ACC112 (cell line): ENCODE results near the gene ARID1B.

Experiments used
- H2AFZ ChIP-seq: fragments of 200-600 bp; sonication (generic); one replicate; pipeline ENCODE4 v1.6.0; 2017; ENCODE audit warnings: antibody characterized with exemption, low read length; ENCODE audit not compliant: unreplicated experiment
- H3K27ac ChIP-seq: fragments of 200-600 bp; sonication (generic); 2 replicates; pipeline ENCODE4 v1.5.1; 2014; ENCODE audit warnings: low read depth, mild to moderate bottlenecking, antibody characterized with exemption, low read length, moderate library complexity
- H3K27me3 ChIP-seq: fragments of 200-600 bp; sonication (generic); 2 replicates; pipeline ENCODE4 v1.6.1; 2014; ENCODE audit warnings: mild to moderate bottlenecking, antibody characterized with exemption, low read length, moderate library complexity, mixed read lengths; ENCODE audit not compliant: insufficient read depth
- H3K36me3 ChIP-seq: fragments of 200-600 bp; sonication (generic); 2 replicates; pipeline ENCODE4 v1.6.1; 2016; ENCODE audit warnings: mild to moderate bottlenecking, antibody characterized with exemption, low read length, moderate library complexity, mixed read lengths; ENCODE audit not compliant: insufficient read depth
- H3K4me1 ChIP-seq: fragments of 200-600 bp; sonication (generic); one replicate; pipeline ENCODE4 v1.6.1; 2016; ENCODE audit warnings: low read length, mixed read lengths; ENCODE audit not compliant: insufficient read depth, unreplicated experiment, control insufficient read depth
- H3K4me3 ChIP-seq: fragments of 200-600 bp; sonication (generic); 2 replicates; pipeline ENCODE4 v1.5.1; 2014; ENCODE audit warnings: mild to moderate bottlenecking, low read depth, low read length
- H3K79me2 ChIP-seq: fragments of 200-600 bp; sonication (generic); one replicate; pipeline ENCODE4 v1.6.0; 2016; ENCODE audit warnings: low read length; ENCODE audit not compliant: control insufficient read depth, unreplicated experiment, insufficient read depth

ARID1B gene

DNA sequence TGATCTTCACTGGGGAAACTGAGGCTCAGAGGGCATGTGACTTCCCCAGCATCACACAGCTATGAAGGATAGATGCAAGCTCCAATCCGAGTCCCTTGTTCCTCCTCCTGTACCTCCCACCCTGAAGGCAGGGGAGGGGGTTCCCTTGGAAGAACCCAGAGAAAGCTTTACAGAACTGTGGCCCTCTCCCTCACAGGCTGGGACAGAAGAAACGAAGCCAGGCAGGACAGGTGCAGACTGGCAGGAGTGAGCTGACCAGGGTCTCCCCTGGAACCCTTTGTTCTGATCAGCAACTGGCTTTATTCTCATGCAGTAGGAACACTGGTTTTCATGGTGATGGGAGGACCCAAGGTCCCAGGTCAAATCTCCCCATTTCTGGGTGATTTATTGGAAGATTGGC lies 456.0 kb downstream of the ARID1B start:
- peaks cover 26% of the 10 kb centered on the region for H3K27me3 ChIP-seq

DNA sequence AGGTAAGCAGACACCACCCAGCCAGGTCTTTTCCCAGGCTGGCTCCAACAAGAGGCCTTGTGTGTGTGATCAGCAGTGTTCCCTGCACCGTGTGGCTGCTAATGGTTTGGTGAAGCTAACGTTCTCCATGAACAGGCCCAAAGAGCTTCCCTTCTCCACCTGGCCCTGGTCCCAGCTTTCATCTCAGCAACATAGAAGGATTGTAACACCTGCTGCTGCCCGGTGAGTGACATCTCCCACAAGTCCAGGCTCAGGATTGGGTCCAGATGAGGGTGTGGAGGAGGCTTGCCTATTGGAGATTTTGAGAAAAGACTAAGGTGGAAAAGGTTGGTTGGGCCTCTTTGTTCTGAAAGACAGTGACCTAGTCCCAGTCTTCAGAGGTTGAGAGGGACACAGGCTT lies 456.5 kb downstream of the ARID1B start:
- Histone ChIP-seq H3K36me3 (no peaks in the 10 kb centered on the region), H3K27ac (no peak overlapping the region), H3K4me3 (no peak overlapping the region), H3K4me1 (no peaks in the 10 kb centered on the region), H2AFZ (no peak overlapping the region), H3K27me3 (peaks cover 26% of the 10 kb centered on the region), H3K79me2 (no peaks in the 10 kb centered on the region)

More for the DNA sequence above, 456.0 kb downstream of the ARID1B start:
- H3K27ac ChIP-seq: no peak overlapping the region
- no peaks in the 10 kb centered on the region for H3K79me2 ChIP-seq
- H3K4me3 ChIP-seq: no peak overlapping the region
- no peaks in the 10 kb centered on the region for H3K4me1 ChIP-seq
- no peak overlapping the region for H2AFZ ChIP-seq
- H3K36me3 ChIP-seq: no peaks in the 10 kb centered on the region

DNA sequence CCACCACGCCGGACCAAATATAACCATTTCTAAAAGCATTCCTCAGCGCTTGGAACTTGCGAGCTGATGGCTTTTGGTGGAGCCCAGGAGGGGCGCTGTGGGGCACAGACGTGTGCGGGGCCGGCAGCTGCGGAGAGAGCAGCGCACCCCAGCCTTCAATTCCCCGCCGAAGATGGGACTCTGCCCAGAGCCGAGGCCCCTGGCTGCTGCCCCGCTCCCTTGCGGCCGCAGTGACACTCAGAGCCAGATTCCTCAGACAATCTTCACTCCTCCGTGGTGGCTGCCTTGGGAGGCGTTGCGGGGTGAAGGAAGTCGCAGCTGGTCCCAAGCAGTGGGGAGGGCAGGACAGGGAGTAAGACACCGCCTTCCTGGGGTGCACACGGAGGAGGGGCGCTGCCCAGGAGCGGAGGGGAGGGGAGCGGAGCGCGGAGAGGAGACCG lies 458.4 kb downstream of the ARID1B start:
- H3K27ac ChIP-seq: no peak overlapping the region
- H3K79me2 ChIP-seq: no peaks in the 10 kb centered on the region
- H3K27me3 ChIP-seq: peaks cover 26% of the 10 kb centered on the region
- peak overlapping the region; percentile 61 for H2AFZ ChIP-seq
- peaks cover 6% of the 10 kb centered on the region for H3K4me1 ChIP-seq
- peak overlapping the region; percentile 73 for H3K4me3 ChIP-seq
- no peaks in the 10 kb centered on the region for H3K36me3 ChIP-seq

DNA sequence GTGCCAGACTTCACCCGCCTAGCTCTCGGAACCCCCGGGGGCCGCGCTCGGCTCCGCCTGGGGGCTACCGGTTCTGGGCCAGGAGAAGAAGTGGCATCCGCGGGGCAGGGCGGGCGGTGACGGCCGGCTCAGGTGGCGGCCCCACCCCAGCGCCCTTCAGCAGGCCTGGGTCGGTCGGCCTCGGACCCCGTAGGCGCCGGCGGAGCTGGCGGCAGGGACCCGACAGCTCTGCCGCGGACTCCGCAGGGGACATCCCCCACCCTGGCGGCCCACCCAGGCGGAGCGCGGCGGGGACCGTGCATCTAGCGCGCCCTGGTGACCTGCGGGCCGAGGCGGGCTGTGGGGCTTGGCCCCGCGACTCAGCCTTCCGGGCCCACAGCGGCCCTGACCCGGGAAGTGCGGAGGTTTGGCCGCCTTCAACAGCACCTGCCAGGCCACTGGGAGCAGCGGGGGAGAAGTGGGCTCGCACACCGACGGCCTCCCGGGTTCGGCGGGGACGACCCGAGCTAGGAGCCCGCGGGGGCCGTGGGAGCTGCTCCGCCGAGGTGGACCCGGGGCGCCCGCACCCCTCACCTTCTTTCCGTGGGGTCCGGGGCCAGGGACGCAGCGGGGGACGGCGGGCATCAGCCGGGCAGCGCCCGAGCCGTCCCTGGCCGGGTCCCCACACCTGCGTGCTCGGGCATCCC lies 459.0 kb downstream of the ARID1B start:
- no peaks in the 10 kb centered on the region for H3K36me3 ChIP-seq
- peaks cover 26% of the 10 kb centered on the region for H3K27me3 ChIP-seq
- H2AFZ ChIP-seq: peak overlapping the region; percentile 61
- H3K4me1 ChIP-seq: peaks cover 6% of the 10 kb centered on the region
- no peaks in the 10 kb centered on the region for H3K79me2 ChIP-seq
- H3K4me3 ChIP-seq: peak overlapping the region; percentile 73
- no peak overlapping the region for H3K27ac ChIP-seq

DNA sequence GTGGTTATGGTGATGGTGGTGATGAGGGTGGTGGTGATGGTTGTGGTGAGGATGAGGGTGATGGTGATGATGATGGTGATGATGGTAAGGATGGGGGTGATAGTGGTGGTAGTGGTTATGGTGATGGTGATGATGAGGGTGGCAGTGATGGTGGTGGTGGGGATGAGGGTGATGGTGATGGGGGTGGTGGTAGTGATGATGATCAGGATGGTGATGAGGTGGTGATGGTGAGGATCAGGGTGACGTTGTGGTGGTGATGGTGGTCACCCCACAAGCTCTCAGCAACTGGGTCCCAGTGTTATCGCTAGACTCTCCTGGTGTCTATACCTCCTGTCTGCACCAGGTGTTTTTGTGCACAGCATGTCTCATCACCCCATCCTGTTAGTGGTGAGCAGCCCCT lies 461.2 kb downstream of the ARID1B start:
- Histone ChIP-seq H3K4me3 (no peak overlapping the region), H3K79me2 (no peaks in the 10 kb centered on the region), H3K27ac (no peak overlapping the region), H2AFZ (no peak overlapping the region), H3K27me3 (peaks cover 26% of the 10 kb centered on the region), H3K4me1 (peaks cover 6% of the 10 kb centered on the region), H3K36me3 (no peaks in the 10 kb centered on the region)

DNA sequence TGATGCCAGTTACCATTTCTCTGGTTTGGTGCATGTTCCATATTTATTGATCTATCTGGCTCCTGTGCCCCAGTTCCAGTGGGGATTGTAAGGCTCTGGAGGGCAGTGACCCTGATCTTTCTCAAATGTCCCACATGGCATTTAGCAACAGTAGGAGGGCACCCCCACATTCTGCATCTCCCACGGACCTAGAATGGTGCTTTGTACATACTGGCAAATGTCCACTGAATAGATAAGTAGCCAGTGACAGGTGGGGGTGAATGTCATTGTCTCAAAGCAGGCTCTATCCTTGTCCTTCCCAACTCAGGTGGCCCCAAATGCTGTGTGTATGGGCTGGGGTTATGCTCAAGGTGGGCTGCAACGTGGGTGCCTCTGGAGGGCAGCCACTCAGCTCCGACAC lies 462.0 kb downstream of the ARID1B start:
- H3K27ac ChIP-seq: no peak overlapping the region
- H3K36me3 ChIP-seq: no peaks in the 10 kb centered on the region
- H3K4me1 ChIP-seq: peaks cover 7% of the 10 kb centered on the region
- no peak overlapping the region for H3K4me3 ChIP-seq
- H3K79me2 ChIP-seq: no peaks in the 10 kb centered on the region
- H3K27me3 ChIP-seq: peaks cover 26% of the 10 kb centered on the region
- no peak overlapping the region for H2AFZ ChIP-seq

DNA sequence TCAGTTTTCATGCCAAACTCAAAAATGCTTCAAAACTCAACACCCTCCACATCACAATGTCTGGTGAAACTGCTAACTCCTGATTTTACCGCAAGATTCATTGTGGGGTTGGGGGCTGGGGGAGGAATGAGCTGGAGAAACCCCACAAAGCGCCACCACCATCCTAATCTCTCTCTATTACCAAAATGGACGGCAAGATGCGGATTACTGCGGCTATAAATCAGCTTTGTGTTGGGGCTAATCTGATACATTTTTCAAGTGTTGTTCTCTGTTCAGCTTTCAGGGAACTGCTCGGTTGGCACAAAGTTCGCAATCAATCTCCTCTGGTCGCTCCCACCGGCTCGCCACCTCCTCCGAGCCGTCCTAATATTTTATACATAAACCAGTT lies 462.5 kb downstream of the ARID1B start:
- H3K4me3 ChIP-seq: peak overlapping the region; percentile 72; the same call in 1 of the 2 replicates
- no peaks in the 10 kb centered on the region for H3K36me3 ChIP-seq
- peak overlapping the region; percentile 73 for H2AFZ ChIP-seq
- no peaks in the 10 kb centered on the region for H3K79me2 ChIP-seq
- H3K4me1 ChIP-seq: peaks cover 12% of the 10 kb centered on the region
- peaks cover 22% of the 10 kb centered on the region for H3K27me3 ChIP-seq
- H3K27ac ChIP-seq: no peak overlapping the region

DNA sequence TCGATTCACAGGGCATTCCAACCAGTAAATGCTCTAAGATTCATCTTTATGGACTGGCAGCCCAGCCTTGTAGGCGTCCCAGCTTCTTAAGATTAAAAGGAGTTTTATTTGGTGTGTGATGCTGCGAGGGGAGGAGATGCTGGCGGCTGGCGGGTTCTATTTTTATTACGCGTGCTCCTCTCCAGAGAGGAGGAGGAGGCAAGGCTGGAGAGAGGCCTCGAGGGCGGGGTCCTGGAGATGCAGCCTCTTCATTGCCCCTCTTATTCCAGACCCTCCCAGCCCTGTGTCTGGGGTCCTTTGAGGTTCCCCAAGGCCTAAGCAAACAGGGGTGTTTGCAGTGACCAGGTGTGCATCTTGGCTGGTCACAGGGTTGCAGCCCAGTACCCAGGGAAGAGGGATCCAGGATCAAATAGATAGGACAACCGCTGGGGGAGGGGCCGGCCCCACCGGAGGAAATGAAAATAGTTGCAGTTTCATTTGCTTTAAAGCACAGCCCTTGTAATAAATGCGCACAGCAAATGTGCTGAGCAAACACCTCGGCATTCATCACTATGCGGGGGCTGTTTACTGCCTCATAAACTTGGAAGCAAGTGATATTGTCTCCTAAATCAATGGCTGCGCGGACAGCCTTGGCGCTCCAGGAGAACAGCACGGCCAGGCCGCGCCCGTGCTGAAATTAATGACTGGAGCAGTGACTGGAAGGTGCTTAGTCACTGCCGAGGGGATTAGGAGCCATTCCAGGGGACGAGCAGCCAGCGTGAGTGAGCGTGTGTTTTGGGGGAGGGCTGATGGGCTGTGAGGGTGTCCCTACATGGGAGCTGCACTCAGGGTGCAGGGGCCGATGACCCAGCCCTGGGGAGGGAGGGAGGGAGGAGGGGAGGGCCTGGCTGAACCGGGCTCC lies 463.1 kb downstream of the ARID1B start:
- Histone ChIP-seq H3K36me3 (no peaks in the 10 kb centered on the region), H3K79me2 (no peaks in the 10 kb centered on the region), H2AFZ (peak overlapping the region; percentile 73), H3K27me3 (peaks cover 17% of the 10 kb centered on the region), H3K27ac (no peak overlapping the region), H3K4me1 (peaks cover 17% of the 10 kb centered on the region), H3K4me3 (peak overlapping the region; percentile 72)

DNA sequence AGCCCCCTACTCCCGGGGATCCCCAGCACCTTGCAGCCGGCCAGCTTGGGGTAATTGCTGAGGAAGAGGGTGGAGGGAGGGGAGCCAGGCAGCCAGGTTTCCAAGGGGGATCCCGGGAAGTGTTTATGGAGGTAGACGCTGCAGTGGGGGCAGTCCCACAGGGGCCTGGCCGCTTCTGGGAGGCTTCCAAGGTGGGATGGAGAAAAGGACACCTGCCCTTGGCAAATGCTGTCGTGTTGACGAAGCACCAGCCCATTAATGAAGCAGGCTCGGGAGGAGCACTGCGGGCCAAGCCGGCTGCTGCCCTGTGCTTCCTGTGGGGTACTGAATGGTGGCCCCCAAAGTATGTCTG lies 463.8 kb downstream of the ARID1B start:
- H3K27me3 ChIP-seq: peaks cover 14% of the 10 kb centered on the region
- H3K27ac ChIP-seq: no peak overlapping the region
- H3K36me3 ChIP-seq: no peaks in the 10 kb centered on the region
- H3K4me1 ChIP-seq: peaks cover 20% of the 10 kb centered on the region
- H2AFZ ChIP-seq: peak overlapping the region; percentile 73
- H3K79me2 ChIP-seq: no peaks in the 10 kb centered on the region
- no peak overlapping the region for H3K4me3 ChIP-seq

DNA sequence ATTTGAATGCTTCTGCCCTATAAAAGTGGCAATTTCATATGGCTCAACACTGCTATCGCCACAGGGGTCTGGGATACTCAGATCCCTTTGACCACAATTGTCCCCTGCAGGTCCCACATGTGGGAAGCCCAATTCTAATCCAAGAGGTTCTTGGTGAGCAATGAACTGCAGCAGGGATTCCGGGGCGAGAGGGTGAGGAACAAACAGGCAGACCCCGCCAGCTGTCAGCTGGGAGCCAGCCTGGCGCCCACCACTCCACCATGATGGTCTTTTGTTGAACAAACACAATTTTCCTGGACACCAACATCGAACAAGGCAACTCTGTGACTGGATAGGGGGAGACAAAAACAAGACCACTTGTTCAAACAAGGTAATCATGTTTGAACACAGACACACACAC lies 465.6 kb downstream of the ARID1B start:
- no peak overlapping the region for H3K27ac ChIP-seq
- no peaks in the 10 kb centered on the region for H3K27me3 ChIP-seq
- no peak overlapping the region for H2AFZ ChIP-seq
- no peak overlapping the region for H3K4me3 ChIP-seq
- H3K36me3 ChIP-seq: no peaks in the 10 kb centered on the region
- H3K4me1 ChIP-seq: peaks cover 25% of the 10 kb centered on the region
- H3K79me2 ChIP-seq: no peaks in the 10 kb centered on the region

DNA sequence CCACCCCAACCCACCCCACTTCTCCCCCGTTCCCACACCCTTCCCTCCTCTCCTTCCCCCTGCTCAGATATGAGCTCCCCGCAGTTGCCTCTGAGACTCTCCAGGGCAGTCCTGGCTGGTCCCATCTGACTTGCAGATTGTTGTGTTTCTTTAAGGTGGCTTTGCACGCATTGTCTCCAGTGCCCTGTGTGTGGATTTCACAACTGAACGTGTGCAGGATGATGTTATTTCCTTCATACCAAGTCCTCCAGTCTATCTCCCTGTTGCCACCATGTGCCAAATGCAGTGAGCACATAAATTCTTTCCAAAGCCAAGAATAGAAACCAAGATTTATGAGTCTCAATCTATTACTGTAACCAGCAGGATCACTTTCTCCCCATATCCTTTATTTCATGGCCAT lies 467.0 kb downstream of the ARID1B start:
- Histone ChIP-seq H3K4me3 (no peak overlapping the region), H2AFZ (no peak overlapping the region), H3K27me3 (no peaks in the 10 kb centered on the region), H3K4me1 (peaks cover 25% of the 10 kb centered on the region), H3K27ac (peak overlapping the region; percentile 21), H3K79me2 (no peaks in the 10 kb centered on the region), H3K36me3 (no peaks in the 10 kb centered on the region)
